Kidney (tissue), 14 donors: ENCODE results near the gene COL4A2. TPM values are rescaled to one million over a fixed set of nuclear protein-coding genes. Genes with fewer than 3 reads are reported as not detected.
A peak's percentile ranks its signal among the peaks of the same experiment; 100 is the strongest.

Source experiments
- DNase-seq, 5 donors: peaks; one replicate each; pipeline ENCODE4 v3.0.0-alpha.2; 2013 to 2020
- FAIRE-seq: peaks from 2 replicates; lab custom pipeline; 2012; peaks lifted over from hg19 to GRCh38; lab: Jason Lieb, UNC
- H3K27ac ChIP-seq, 2 donors: one replicate each; pipeline ENCODE4 v1.7.0; 2013; ENCODE audit warnings: low read depth in 2 of 2, low read length in 2 of 2, inconsistent platforms in 1 of 2
- H3K27me3 ChIP-seq: one replicate; pipeline ENCODE4 v1.7.1; 2013; ENCODE audit warnings: low read length, inconsistent platforms; ENCODE audit not compliant: control insufficient read depth, insufficient read depth
- H3K36me3 ChIP-seq, 3 donors: one replicate each; pipeline versions ENCODE4 v1.7.0 to v1.7.1; 2013; ENCODE audit warnings: low read length in 3 of 3, control low read depth in 1 of 3, inconsistent platforms in 1 of 3; ENCODE audit not compliant: insufficient read depth in 3 of 3, control insufficient read depth in 2 of 3
- H3K4me1 ChIP-seq, 3 donors: one replicate each; pipeline versions ENCODE4 v1.7.0 to v1.7.1; 2013; ENCODE audit warnings: low read length in 3 of 3, inconsistent platforms in 1 of 3, low read depth in 1 of 3; ENCODE audit not compliant: control insufficient read depth in 2 of 3, insufficient read depth in 2 of 3
- H3K4me3 ChIP-seq, 3 donors: one replicate each; pipeline versions ENCODE4 v1.7.0 to v1.8.1; 2013; ENCODE audit warnings: low read length in 3 of 3, control low read depth in 1 of 3, inconsistent platforms in 1 of 3
- H3K9ac ChIP-seq, 3 donors: one replicate each; pipeline versions ENCODE4 v1.7.0 to v1.7.1; 2013; ENCODE audit warnings: low read length in 3 of 3, control low read depth in 1 of 3, inconsistent platforms in 1 of 3
- H3K9me3 ChIP-seq, 3 donors: one replicate each; pipeline versions ENCODE4 v1.7.0 to v1.7.1; 2013; ENCODE audit warnings: low read length in 3 of 3, control low read depth in 1 of 3, inconsistent platforms in 1 of 3; ENCODE audit not compliant: control insufficient read depth in 2 of 3, insufficient read depth in 1 of 3
- CTCF ChIP-seq: IDR thresholded peaks from 3 replicates; pipeline ENCODE4 v1.5.1; 2012; ENCODE audit warnings: mild to moderate bottlenecking, moderate library complexity, borderline replicate concordance; ENCODE audit not compliant: insufficient read depth; ENCODE audit errors: extremely low read depth
- intact Hi-C: fragments of 100-400 bp; cut with DNase I; formaldehyde crosslinking; loops from one replicate; pipeline ENCODE4 v1.11.1; 2022
- polyA plus RNA-seq: library from polyadenylated mRNA; stranded (reverse); fragments of 350-450 nt; fragmentation: Illumina TruSeq; extraction: RNeasy Lipid Tissue Mini Kit (QIAGEN cat#74804); gene quantifications from one replicate; pipeline ENCODE4 v1.2.3, GENCODE V29; 2014; ENCODE audit warnings: low read depth, low replicate concordance; ENCODE audit not compliant: insufficient read depth
- total RNA-seq: library from RNA; stranded (reverse); fragmentation: NEBNext Ultra II Directional; extraction: Animal tissue kit (Norgen Biotek cat#: 25700); gene quantifications from one replicate; pipeline ENCODE4 v1.2.1, GENCODE V29; 2021
- donor health status: control.
- donor health status: control.
- donor health status: control.
- donor health status: control.
- donor health status: control.
- donor health status: DM: yes; HTN: yes; CAD: no.
- donor health status: Normal renal cell carcinoma (clear cell type).

The COL4A2 gene
- total and polyA plus RNA-seq, 2 donors from 2014 or later, result 126 to 265 TPM

- no peak for TF ChIP-seq CTCF
- H3K9me3 ChIP-seq, result no peaks in the 10 kb centered on the region
- H3K4me3 ChIP-seq, result no peak overlapping the region
- no peak overlapping the region for H3K9ac ChIP-seq
- H3K4me1 ChIP-seq, result peaks cover 0 to 15% (median 0%) of the 10 kb centered on the region in 3 donors
- intact Hi-C loops, result no loop called here
- H3K27me3 ChIP-seq, result no peaks in the 10 kb centered on the region
- DNase-seq (no peak), FAIRE-seq (no peak)
- H3K36me3 ChIP-seq, result peaks cover 0 to 6% (median 5%) of the 10 kb centered on the region in 3 donors
- no peak overlapping the region for H3K27ac ChIP-seq
Observed at GRCh38 chr13:110404321-110404720, 97.2 kb downstream of the COL4A2 start.

GRCh38 chr13:110405597-110406450 is 98.7 kb downstream of the COL4A2 start:
- DNase-seq (peak in 3 of 5 donors; percentile 80 to 85 (median 83)), FAIRE-seq (no peak)
- Histone ChIP-seq H3K9me3 (no peaks in the 10 kb centered on the region), H3K27me3 (no peaks in the 10 kb centered on the region), H3K36me3 (peaks cover 0 to 6% (median 5%) of the 10 kb centered on the region in 3 donors), H3K4me1 (peaks cover 0 to 26% (median 10%) of the 10 kb centered on the region in 3 donors), H3K27ac (peak overlapping the region; percentile 37 to 71), H3K9ac (no peak overlapping the region), H3K4me3 (no peak overlapping the region)
- no peak for TF ChIP-seq CTCF
- intact Hi-C loops, result no loop called here

GRCh38 chr13:110407021-110407420 is 99.9 kb downstream of the COL4A2 start:
- no peaks in the 10 kb centered on the region for H3K9me3 ChIP-seq
- peaks cover 1 to 38% (median 20%) of the 10 kb centered on the region in 3 donors for H3K4me1 ChIP-seq
- no peaks in the 10 kb centered on the region for H3K27me3 ChIP-seq
- H3K36me3 ChIP-seq, result peaks cover 0 to 6% (median 5%) of the 10 kb centered on the region in 3 donors
- no peak overlapping the region for H3K4me3 ChIP-seq
- H3K9ac ChIP-seq, result no peak overlapping the region
- no peak for DNase-seq
- FAIRE-seq, result no peak
- intact Hi-C loops, result no loop called here
- H3K27ac ChIP-seq, result peak overlapping the region in 1 of 2 donors; percentile 22
- no peak for TF ChIP-seq CTCF
